Activated T-cell treated with anti-CD3 and anti-CD28 coated beads, Interleukin-2, amount 50 U/mL, for 24 hours (primary cell): ENCODE data around the gene NAA11.

Experiments
- DNase-seq: peaks from one replicate; pipeline ENCODE4 v3.0.0-alpha.2; 2020
- H3K27ac Mint-ChIP-seq: 2 replicates; pipeline ENCODE4 v1.8.0; 2020; ENCODE audit warnings: mild to moderate bottlenecking, mixed read lengths
- H3K27me3 Mint-ChIP-seq: 2 replicates; pipeline ENCODE4 v1.8.0; 2020; ENCODE audit warnings: mixed read lengths
- H3K36me3 Mint-ChIP-seq: 2 replicates; pipeline ENCODE4 v1.8.0; 2020; ENCODE audit warnings: low read depth, mixed read lengths
- H3K4me1 Mint-ChIP-seq: 2 replicates; pipeline ENCODE4 v1.8.0; 2020; ENCODE audit warnings: low read depth, mixed read lengths
- H3K4me3 Mint-ChIP-seq: 2 replicates; pipeline ENCODE4 v1.8.0; 2020; ENCODE audit warnings: mild to moderate bottlenecking, moderate library complexity, mixed read lengths
- H3K9me3 Mint-ChIP-seq: 2 replicates; pipeline ENCODE4 v1.8.0; 2020; ENCODE audit warnings: mixed read lengths

NAA11 gene

DNA sequence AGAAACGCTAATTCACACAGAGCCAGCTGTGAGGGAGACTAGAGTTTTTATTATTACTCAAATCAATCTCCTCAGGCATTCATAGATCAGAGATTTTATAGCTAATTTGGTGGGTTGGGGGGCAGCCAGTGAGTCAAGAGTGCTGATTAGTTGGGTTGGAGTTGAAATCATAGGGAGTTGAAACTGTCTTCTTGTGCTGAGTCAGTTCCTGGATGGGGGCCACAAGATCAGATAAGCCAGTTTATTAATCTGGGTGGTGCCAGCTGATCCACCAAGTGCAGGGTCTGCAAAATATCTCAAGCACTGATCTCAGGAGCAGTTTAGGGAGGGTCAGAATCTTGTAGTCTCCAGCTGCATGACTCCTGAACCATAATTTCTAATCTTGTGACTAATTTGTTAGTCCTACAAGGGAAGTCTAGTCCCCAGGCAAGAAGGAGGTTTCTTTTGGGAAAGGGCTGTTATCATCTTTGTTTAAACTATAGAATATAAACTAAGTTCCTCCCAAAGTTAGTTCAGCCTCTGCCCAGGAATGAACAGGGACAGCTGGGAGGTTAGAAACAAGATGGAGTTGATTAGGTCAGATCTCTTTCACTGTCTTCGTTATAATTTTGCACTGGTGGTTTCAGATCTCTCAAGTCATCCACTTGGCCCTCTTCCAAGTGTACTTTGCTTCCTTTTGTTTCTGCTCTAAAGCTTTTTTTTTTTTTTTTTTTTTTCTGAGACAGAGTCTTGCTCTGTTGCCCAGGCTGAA, 5.4 kb upstream of the NAA11 start:
- Mint-ChIP-seq H3K27ac (no peak overlapping the region), H3K4me3 (no peak overlapping the region), H3K36me3 (no peaks in the 10 kb centered on the region), H3K27me3 (no peaks in the 10 kb centered on the region), H3K9me3 (no peaks in the 10 kb centered on the region), H3K4me1 (no peaks in the 10 kb centered on the region)
- DNase-seq = no peak

DNA sequence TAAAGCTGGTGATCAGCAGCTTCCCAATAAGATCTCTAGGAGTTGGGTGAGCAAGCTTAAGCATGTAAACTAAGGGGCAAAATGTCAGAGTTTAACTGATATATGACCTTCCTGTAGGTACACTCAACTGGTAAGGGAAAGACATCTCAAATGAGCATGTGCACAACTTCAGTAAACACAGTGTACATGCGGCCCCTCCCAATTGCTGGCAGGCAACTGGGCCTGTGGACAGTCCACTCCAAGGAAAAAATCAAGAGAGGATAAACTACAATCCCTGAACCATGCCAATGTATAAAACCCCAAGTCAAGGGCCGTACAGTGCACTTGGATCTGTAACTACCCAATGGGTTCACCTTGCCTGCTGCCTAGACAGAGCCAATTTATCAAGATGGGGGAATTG, 4.9 kb upstream of the NAA11 start:
- Mint-ChIP-seq H3K27ac (no peak overlapping the region), H3K9me3 (no peaks in the 10 kb centered on the region), H3K4me1 (no peaks in the 10 kb centered on the region), H3K36me3 (no peaks in the 10 kb centered on the region), H3K27me3 (no peaks in the 10 kb centered on the region), H3K4me3 (no peak overlapping the region)
- no peak for DNase-seq

DNA sequence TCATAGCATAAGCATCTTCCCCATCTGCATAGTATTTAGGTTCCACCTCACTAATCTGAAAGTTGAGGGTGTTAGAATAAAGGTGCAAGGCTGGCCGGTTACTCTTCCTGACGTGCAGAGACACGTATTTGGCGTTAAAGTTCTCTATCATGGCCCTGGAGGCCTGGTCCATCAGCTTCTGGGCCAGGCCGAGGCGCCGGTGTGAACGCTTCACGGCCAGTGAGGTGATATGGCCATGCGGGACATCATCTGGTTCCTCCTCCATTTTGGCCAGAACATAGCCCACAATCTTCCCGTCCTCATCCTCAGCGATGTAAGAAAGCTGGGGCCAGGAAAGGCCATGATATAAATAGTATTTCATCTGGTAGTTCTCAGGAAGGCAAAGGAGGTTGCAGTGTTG, 425 bp downstream of the NAA11 start:
- Mint-ChIP-seq H3K27me3 (no peaks in the 10 kb centered on the region), H3K36me3 (no peaks in the 10 kb centered on the region), H3K9me3 (no peaks in the 10 kb centered on the region), H3K4me1 (no peaks in the 10 kb centered on the region), H3K4me3 (no peak overlapping the region), H3K27ac (no peak overlapping the region)
- DNase-seq = no peak

DNA sequence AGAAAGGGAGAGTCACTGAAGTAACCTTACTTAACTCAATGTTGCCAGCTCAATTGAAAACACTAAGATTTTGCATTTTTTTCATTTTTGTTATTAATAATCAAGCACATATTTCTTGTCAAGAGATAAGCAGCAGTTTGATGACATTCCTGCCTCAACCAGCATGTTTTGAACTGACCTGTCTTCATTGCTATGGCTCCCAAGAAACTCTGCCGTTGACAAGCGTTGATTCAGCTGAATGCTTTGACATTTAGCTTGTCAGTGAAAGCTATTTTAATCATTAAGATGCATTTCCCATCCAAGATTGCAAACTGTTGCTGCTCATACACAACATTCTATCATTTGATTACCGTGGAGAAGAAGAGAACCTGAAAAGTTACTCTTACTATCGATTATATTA, 5.9 kb downstream of the NAA11 start:
- Mint-ChIP-seq H3K27me3 (no peaks in the 10 kb centered on the region), H3K36me3 (no peaks in the 10 kb centered on the region), H3K4me3 (no peak overlapping the region), H3K4me1 (no peaks in the 10 kb centered on the region), H3K27ac (no peak overlapping the region), H3K9me3 (no peaks in the 10 kb centered on the region)
- DNase-seq = no peak

DNA sequence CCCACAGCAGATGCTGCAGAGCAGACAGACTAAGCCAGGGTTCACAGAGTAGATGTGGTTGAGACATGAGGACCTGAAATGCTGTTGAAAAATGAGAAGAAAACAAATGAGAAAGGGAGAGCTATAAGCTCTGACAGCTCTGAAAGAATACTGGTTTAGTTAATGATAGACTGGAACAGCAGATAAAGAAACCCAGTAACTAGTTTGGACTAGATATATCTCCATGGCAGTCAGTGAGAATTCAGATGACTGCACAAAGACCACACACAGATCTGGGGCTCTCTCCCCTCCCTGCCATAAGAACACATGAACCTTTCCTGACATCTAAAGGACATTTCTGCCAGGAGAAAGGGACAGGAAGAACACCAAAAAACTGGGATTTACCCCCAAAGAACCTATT, 8.2 kb downstream of the NAA11 start:
- no peak overlapping the region for H3K27ac Mint-ChIP-seq
- H3K36me3 Mint-ChIP-seq = no peaks in the 10 kb centered on the region
- H3K4me1 Mint-ChIP-seq = no peaks in the 10 kb centered on the region
- no peaks in the 10 kb centered on the region for H3K27me3 Mint-ChIP-seq
- no peak for DNase-seq
- no peaks in the 10 kb centered on the region for H3K9me3 Mint-ChIP-seq
- no peak overlapping the region for H3K4me3 Mint-ChIP-seq

DNA sequence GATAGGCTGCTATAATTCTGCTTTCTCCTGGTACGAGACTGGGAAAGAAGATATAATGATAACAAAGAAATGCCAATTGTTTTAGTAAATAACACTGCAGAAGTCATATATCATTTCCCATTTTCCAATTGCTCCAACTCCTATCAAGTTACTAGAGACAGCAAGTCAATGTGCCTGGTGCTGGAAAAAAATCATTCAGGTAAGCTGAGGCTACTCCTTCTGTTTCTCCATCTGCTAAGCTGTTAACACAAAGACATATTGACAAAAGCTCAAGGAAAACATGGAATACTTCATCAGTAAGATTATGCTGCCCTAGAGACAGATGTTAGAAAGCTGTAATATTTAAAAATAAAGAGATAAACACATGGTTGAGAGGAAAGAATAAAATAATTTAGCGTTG, 10.0 kb downstream of the NAA11 start:
- Mint-ChIP-seq H3K9me3 (no peaks in the 10 kb centered on the region), H3K4me1 (no peaks in the 10 kb centered on the region), H3K27me3 (no peaks in the 10 kb centered on the region)

DNA sequence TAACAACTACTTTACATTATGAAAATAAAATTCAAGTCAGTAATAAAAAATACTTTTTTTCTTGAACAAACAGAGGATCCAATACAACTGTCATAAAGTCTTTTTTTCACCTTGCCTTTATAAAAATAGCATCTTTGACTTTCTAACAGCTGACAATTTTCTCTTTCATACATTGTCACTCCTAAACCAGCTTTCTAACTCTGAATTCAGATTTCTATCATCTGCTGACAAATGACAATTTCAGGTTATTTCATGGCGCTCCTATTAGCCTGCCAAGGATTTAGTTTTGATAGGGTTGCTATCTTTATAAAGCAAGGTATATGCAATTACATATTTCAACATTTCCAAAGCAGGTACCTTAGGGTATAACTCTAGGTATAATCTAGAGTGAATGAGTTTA, 14.6 kb downstream of the NAA11 start:
- no peaks in the 10 kb centered on the region for H3K9me3 Mint-ChIP-seq

More for the DNA sequence above, 10.0 kb downstream of the NAA11 start:
- Mint-ChIP-seq H3K27ac (no peak overlapping the region), H3K4me3 (no peak overlapping the region), H3K36me3 (no peaks in the 10 kb centered on the region)
- no peak for DNase-seq

DNA sequence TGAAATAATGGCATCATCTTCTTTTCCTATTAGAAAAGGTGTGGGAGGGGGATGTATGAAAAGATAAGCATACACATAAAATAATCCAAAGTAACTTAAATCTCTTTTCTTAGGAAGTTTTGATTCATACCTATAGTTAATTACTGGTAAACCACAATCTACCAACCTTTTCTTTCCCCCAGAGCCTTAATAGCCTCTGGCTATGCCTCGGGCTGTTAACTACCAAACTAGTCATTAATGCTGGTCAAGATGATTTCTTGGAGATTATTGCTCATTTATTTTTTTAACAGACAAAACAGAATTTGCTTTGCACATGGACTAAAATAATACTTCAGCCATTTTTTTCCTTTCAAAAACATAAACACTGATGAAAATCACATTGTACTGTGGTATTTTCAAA, 16.9 kb downstream of the NAA11 start:
- H3K9me3 Mint-ChIP-seq = no peaks in the 10 kb centered on the region
- H3K4me1 Mint-ChIP-seq = no peaks in the 10 kb centered on the region
- no peaks in the 10 kb centered on the region for H3K36me3 Mint-ChIP-seq
- H3K27me3 Mint-ChIP-seq = no peaks in the 10 kb centered on the region
- DNase-seq = no peak
- no peak overlapping the region for H3K4me3 Mint-ChIP-seq
- no peak overlapping the region for H3K27ac Mint-ChIP-seq

More for the DNA sequence above, 14.6 kb downstream of the NAA11 start:
- Mint-ChIP-seq H3K27me3 (no peaks in the 10 kb centered on the region), H3K27ac (no peak overlapping the region), H3K4me3 (no peak overlapping the region), H3K4me1 (no peaks in the 10 kb centered on the region), H3K36me3 (no peaks in the 10 kb centered on the region)
- no peak for DNase-seq

DNA sequence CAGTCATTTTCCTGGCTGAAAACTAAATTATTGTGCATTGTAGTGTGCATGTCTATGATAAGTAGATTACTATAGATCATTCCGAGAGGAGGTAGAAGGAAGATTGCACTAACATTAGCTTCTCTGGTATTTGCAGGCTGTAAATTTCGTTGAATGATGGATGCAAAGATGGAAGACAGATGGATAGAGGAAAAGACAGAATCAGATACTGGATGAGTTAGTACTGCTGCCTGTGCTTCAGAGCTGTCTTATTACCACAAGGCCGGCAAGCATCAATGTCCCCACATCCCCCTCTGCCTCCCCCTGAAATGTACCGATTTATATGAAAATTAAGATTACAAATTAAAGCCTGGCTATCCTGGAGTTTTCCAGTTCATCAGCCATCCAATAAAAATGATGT, 17.7 kb downstream of the NAA11 start:
- Mint-ChIP-seq H3K27ac (no peak overlapping the region), H3K4me1 (no peaks in the 10 kb centered on the region), H3K4me3 (no peak overlapping the region), H3K36me3 (no peaks in the 10 kb centered on the region), H3K9me3 (no peaks in the 10 kb centered on the region), H3K27me3 (no peaks in the 10 kb centered on the region)
- DNase-seq = no peak

DNA sequence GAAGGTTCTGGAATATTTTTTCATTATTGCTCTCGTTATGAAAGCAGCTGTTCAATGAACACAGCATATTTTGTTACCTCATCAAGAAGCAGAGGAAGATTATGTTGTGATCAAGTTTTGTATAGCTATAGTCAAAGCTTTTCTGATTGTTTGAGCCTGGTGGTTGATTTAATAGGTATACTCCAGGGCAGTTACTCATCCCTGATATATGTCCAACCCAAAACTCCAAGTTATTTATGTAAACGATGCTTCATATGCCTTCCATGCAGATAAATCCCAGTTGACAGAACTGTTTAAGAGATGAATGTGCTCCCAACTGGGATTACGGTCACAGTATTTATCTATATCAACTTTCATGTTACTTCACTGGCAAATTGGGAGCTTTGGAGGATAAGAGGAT, 19.1 kb downstream of the NAA11 start:
- no peaks in the 10 kb centered on the region for H3K4me1 Mint-ChIP-seq
- no peaks in the 10 kb centered on the region for H3K9me3 Mint-ChIP-seq
- H3K4me3 Mint-ChIP-seq = no peak overlapping the region
- no peaks in the 10 kb centered on the region for H3K36me3 Mint-ChIP-seq
- DNase-seq = no peak
- H3K27me3 Mint-ChIP-seq = no peaks in the 10 kb centered on the region
- H3K27ac Mint-ChIP-seq = no peak overlapping the region

DNA sequence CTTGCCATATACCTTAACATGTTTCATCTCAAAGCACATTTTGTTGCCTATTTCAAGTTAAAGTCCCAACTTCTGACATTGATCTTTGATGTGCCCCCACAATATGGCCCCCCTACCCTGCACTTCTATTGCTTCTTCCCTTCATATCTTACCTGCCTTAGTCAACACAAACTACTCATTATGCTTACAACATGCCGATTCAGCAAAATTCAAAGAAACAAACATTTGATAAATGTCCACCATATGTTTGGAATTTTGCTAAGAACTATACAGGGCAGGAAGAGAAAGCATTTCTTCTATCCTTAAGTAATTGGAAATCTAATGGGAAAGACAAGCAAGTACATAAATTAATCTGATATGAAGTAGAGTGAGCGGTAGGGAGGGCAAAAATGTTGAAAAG, 25.6 kb downstream of the NAA11 start:
- no peaks in the 10 kb centered on the region for H3K27me3 Mint-ChIP-seq
- no peak overlapping the region for H3K27ac Mint-ChIP-seq
- DNase-seq = no peak
- H3K4me3 Mint-ChIP-seq = no peak overlapping the region
- no peaks in the 10 kb centered on the region for H3K36me3 Mint-ChIP-seq
- no peaks in the 10 kb centered on the region for H3K9me3 Mint-ChIP-seq
- no peaks in the 10 kb centered on the region for H3K4me1 Mint-ChIP-seq

DNA sequence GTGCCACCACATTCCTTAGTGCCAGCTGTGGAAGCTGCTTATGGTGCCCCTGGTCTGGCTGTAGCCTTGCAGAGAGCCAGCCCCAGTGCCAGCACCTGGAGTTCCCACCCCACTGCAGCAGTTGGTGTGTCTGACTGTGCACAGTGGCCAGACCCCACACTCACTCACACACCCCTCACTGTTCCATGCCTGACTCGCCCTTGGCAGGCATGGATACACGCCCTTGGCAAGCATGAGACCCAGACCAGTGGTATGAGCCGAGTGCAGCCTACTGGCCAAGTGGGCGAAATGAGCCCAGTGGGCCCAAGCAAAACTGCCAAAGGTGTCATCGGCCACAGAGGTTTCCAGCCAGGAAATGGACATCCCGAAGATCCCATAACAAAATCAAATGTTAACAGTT, 27.4 kb downstream of the NAA11 start:
- Mint-ChIP-seq H3K27me3 (no peaks in the 10 kb centered on the region), H3K4me3 (no peak overlapping the region), H3K4me1 (no peaks in the 10 kb centered on the region), H3K27ac (no peak overlapping the region), H3K36me3 (no peaks in the 10 kb centered on the region), H3K9me3 (no peaks in the 10 kb centered on the region)
- no peak for DNase-seq

DNA sequence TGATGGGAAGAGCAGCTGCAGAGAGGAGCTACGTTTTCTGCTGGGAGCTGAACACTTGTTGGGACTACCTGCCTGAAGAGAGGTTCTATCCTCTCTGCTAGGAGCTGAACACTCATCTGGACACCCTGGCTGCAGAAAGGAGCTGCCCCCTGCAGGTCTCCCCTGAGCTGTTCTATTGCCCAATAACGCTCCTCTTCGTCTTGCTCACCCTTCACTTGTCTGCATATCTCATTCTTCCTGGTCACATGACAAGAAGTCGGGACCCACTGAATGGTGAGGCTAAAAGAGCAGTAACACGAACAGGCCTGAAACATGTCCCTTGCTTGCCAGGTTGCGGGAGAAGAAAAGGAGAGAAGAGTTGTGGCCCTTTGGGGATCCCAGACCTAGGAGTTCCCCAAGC, 27.8 kb downstream of the NAA11 start:
- Mint-ChIP-seq H3K36me3 (no peaks in the 10 kb centered on the region), H3K4me3 (no peak overlapping the region), H3K4me1 (no peaks in the 10 kb centered on the region), H3K27me3 (no peaks in the 10 kb centered on the region), H3K9me3 (no peaks in the 10 kb centered on the region), H3K27ac (no peak overlapping the region)
- DNase-seq = no peak

DNA sequence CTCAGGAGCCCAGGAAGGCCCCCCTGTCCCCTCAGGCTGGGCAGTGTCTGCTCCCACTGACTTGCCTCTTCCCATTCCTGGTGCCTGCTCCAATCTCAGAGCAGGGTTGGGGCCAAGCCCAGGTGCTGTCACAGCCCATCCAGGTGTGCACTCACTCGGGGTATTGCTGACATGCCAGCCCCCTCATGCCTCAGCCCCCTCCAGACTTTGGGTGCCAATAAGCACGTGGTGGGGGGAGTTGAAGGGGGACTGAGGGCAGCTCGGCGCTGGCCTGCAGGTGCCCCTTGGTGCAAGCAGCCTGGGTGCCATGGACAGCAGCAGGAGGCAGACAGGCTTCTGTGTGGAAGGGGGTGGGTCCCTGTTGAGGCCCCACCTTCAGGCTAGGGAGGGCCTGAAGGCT, 28.4 kb downstream of the NAA11 start:
- no peaks in the 10 kb centered on the region for H3K4me1 Mint-ChIP-seq
- no peaks in the 10 kb centered on the region for H3K9me3 Mint-ChIP-seq
- H3K4me3 Mint-ChIP-seq = no peak overlapping the region
- no peak for DNase-seq
- no peaks in the 10 kb centered on the region for H3K36me3 Mint-ChIP-seq
- H3K27ac Mint-ChIP-seq = no peak overlapping the region
- H3K27me3 Mint-ChIP-seq = no peaks in the 10 kb centered on the region

DNA sequence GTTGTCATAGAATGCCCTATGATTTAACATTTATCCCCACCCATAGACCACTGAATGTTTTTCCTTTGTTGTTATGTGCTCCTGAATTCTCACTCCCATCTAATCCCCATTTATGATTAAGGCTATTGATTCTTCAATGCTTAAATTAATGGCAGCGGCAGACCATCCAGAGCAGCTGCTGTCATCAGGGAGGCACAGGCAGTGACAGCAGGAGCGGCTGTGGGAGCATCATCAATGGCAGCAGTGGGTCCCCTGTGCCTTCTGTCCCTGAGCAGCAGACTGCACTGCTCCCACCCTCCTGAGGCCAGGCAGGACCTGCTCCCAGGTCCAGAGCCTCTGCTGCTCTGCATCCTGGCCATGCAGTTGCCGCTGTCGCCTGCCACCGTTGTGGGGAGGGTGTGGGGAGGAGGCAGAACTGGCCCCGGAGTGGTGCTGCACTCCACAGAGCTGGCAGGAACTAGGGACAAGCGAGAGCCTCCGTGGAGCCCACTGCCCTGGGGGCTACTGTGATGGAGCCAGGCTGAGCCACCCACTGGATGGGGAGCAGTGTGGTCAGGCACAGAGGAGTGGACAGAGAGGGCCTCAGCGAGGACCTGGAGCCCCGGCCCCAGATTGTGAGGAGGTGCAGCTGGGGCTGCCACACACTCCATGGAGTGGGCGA, 29.0 kb downstream of the NAA11 start:
- Mint-ChIP-seq H3K27me3 (no peaks in the 10 kb centered on the region), H3K36me3 (no peaks in the 10 kb centered on the region), H3K27ac (no peak overlapping the region)

More for the DNA sequence above, 29.0 kb downstream of the NAA11 start:
- H3K4me3 Mint-ChIP-seq = no peak overlapping the region
- H3K4me1 Mint-ChIP-seq = no peaks in the 10 kb centered on the region
- no peak for DNase-seq
- H3K9me3 Mint-ChIP-seq = no peaks in the 10 kb centered on the region
